Measurements from ENCODE around the gene TENM4.
"Not testable (repeated sequence)": the region's sequence is repeated elsewhere in the genome, so short reads cannot be mapped to it uniquely, and the experiment has no call there.

The TENM4 gene

DNA sequence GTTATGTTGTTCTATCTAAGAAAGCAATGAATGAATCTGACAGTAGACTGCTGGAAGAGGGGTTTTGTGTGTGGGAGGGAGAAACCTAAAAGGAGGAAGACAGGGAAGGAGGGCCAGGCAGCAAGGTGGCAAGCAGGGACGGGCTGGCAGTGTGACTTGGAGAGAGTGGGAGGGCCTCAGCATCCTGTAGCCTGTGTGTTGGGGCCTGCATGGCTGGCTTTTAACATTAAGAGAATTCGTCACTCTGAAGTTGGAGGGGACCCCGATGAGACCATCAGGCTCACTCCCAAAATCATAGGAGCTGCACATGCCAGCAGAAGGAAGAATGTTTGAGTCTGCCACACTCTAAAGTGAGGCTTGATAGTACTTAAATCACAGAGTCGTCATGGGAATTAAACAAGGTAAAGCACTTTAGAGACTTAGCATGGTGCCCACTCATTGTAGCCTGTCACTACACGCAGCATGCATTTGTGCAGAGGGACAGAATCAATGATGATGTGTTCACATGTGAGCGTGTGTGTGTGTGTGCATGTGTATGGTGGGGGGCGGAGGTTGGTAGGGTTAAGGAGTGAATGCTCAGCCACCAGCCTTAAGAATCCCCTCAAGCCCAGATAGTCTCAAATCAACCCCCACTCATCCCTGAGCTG lies 199.5 kb downstream of the TENM4 start:
- ATAC-seq (replicated peaks) (no peak), DNase-seq (no peak)
- Mint-ChIP-seq H3K27ac (no peak overlapping the region), H3K9me3 (peaks cover 0 to 13% of the 10 kb centered on the region in 2 donors), H3K36me3 (ENCODE audit: insufficient read depth) (no peaks in the 10 kb centered on the region), H3K27me3 (peaks cover 0 to 8% of the 10 kb centered on the region in 2 donors), H3K4me1 (ENCODE audit: low read depth in 2 of 2) (no peaks in the 10 kb centered on the region), H3K4me3 (no peak overlapping the region)

DNA sequence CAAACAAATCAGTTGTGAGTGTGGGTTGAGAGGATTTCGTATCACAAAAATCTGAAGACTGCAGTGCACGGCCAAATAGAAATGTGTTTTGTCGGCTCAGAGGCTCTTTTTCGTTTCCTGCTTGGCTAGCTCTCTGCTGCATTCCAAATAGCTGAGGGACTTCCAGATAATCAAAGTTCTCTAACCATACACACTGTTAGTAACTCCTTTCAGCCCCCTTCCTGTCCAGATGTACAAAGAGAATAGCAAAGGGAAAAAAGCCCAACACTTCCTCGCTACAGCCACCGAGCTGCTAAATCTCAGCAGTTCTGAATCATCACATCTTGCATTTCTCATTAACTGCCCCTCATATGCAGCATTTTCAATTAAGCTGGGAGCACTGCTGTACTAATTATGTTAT lies 203.1 kb downstream of the TENM4 start:
- Mint-ChIP-seq H3K4me3 (no peak overlapping the region), H3K27ac (no peak overlapping the region), H3K9me3 (peaks cover 4 to 13% of the 10 kb centered on the region in 2 donors), H3K4me1 (ENCODE audit: low read depth in 2 of 2) (no peaks in the 10 kb centered on the region), H3K27me3 (no peaks in the 10 kb centered on the region), H3K36me3 (ENCODE audit: insufficient read depth) (no peaks in the 10 kb centered on the region)
- DNase-seq, result no peak
- no peak for ATAC-seq (replicated peaks)

DNA sequence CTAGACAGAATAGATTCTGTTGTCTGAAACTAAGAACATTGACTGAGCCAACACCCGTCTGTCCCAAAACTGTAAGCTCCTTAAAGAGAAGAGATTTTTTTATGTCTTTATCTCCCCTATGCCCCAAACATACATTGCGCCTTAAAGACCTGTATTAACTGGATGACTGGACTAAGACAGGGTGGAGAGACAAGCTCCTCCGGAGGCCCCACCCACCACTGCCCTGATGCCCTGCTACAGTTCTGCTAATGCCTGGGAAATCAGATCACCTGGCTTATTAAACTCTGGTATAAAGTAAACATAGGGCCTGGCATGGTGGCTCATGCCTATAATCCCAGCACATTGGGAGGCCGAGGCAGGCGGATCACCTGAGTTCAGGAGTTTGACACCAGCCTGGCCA lies 203.7 kb downstream of the TENM4 start:
- Mint-ChIP-seq H3K4me3 (no peak overlapping the region), H3K4me1 (ENCODE audit: low read depth in 2 of 2) (no peaks in the 10 kb centered on the region), H3K27me3 (no peaks in the 10 kb centered on the region), H3K9me3 (peaks cover 4 to 13% of the 10 kb centered on the region in 2 donors), H3K27ac (no peak overlapping the region), H3K36me3 (ENCODE audit: insufficient read depth) (no peaks in the 10 kb centered on the region)
- DNase-seq, result no peak
- no peak for ATAC-seq (replicated peaks)

DNA sequence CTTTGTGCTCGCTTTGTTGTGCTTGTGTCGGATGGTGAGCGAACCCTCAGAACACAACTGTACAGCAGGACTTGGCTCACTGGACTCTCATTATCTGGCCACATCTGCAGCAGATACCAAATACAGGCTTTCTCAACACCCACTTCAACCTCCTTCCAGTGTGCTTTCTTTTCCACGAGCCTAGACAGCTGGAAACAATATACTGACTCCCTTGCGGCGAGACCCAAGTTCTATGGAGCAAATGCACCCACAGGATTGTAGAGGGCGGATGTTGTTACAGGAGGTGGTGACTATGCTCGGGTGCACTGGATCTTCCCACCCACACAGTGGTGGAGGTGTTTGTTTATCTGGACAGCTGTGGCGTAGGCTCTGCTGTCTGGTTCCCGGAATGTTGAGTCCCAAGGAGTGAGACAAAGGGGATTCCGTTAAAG lies 204.3 kb downstream of the TENM4 start:
- no peaks in the 10 kb centered on the region for H3K4me1 Mint-ChIP-seq (ENCODE audit: low read depth in 2 of 2)
- no peak overlapping the region for H3K4me3 Mint-ChIP-seq
- ATAC-seq (replicated peaks) (no peak), DNase-seq (no peak)
- no peaks in the 10 kb centered on the region for H3K36me3 Mint-ChIP-seq (ENCODE audit: insufficient read depth)
- H3K27ac Mint-ChIP-seq, result no peak overlapping the region
- peaks cover 4 to 13% of the 10 kb centered on the region in 2 donors for H3K9me3 Mint-ChIP-seq
- no peaks in the 10 kb centered on the region for H3K27me3 Mint-ChIP-seq

DNA sequence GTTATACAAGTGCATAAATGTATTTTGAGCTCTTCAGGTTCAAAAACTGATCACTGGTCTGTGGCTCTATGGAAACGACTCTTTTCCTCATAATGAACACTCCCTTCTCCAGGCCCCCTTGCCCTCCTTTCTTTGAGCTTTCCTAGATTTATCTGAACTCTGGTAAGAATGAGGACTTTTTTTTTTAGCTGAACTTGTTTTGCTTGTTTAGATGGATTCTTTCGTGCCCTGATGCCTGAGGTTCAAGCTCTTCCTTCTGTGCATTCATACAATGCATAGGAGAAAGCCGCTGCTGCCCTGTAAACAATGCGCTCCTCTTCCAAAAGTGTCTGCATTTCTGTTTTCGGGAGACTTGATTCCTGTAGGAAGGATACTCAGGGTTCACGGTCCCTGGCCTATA lies 205.1 kb downstream of the TENM4 start:
- Mint-ChIP-seq H3K4me1 (ENCODE audit: low read depth in 2 of 2) (no peaks in the 10 kb centered on the region), H3K9me3 (peaks cover 4 to 6% of the 10 kb centered on the region in 2 donors), H3K27ac (no peak overlapping the region), H3K4me3 (no peak overlapping the region), H3K36me3 (ENCODE audit: insufficient read depth) (no peaks in the 10 kb centered on the region), H3K27me3 (no peaks in the 10 kb centered on the region)
- no peak for DNase-seq
- no peak for ATAC-seq (replicated peaks)

DNA sequence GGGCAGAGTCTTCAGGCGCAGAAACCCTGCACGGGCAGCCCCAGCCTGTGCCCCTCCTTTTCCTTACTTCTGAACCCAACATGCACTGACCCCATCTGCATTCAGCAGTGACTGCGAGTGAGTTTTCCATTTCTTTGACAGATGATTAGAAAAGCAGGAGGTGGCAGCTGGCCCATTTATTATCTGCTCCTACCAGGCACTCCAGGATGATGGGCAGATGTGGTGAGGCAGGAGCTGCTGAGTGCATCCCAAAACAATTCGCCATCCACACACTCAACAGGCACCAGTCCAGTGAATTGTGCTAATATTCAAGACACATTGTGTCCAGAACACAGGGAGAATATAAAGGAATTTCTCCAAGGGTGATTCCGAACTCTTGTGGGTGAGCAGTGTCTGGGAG lies 208.5 kb downstream of the TENM4 start:
- ATAC-seq (replicated peaks) (no peak), DNase-seq (no peak)
- no peak overlapping the region for H3K4me3 Mint-ChIP-seq
- no peak overlapping the region for H3K27ac Mint-ChIP-seq
- H3K27me3 Mint-ChIP-seq, result no peaks in the 10 kb centered on the region
- no peaks in the 10 kb centered on the region for H3K36me3 Mint-ChIP-seq (ENCODE audit: insufficient read depth)
- peaks cover 0 to 4% of the 10 kb centered on the region in 2 donors for H3K9me3 Mint-ChIP-seq
- no peaks in the 10 kb centered on the region for H3K4me1 Mint-ChIP-seq (ENCODE audit: low read depth in 2 of 2)

DNA sequence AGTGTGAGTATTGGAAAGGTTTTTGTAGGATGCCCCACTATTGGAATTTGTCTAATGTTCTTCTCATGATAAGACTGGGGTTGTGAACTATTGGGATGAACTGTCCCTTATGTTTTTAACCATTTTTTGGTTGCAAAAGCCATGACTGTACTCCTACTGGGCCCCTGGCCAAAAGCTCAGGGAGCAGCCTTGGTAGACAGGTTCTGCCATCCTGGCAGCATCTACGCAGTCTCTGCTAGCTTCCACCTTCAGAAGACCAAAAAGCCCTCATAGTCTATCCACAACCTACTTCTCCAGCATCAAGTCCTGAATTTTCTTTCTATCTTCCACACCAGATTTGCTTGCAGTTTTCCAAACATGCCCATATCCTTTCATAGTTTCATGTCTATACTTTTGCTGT lies 211.8 kb downstream of the TENM4 start:
- H3K4me3 Mint-ChIP-seq, result no peak overlapping the region
- no peak for ATAC-seq (replicated peaks)
- DNase-seq, result no peak

DNA sequence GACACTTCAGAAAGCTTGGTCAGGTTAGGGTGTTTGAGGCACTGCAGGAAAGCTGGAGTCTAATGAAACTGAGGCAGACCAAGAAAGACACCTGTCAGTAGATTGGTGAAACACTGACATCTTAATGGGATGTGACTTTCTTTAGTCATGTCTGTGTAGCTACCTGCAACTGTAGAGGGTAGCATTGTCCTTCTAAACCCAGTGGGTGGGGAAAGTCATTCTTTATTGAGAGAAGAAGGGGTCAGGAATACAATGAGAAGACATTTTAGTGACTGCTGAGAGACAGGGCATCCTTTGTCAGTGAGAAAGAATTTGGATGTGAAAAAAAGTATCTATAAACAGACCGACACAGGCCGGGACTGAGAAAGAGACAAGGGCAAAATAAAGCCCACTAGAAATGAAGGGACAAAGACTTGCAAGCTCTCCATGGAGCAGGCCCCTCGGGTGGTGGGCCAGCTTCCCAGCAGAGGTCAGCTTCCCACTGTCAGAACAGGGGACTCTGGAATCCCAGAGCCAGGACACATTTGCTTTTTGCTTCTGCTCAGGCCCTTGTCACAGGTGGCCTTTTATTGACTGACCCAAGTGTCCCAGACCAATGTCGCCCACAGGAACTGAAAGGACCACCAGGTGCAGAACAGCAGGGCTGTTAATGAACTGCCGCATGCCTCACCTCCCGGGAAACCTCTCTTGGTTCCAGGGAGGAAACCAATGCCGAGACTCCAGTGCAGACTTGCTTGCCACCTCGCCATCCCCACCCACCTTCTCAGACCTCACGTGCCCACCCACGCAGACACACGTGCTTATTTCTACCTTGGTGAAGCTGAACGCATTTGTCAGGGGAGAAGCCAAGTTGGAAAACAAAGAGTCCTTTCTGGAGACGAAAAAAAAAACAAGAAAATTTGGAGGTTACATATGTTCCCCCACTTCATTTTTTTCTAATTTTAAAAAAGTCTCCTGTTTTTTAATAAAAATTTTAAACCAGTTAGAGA lies 212.8 kb downstream of the TENM4 start:
- Mint-ChIP-seq H3K9me3 (peaks cover 0 to 3% of the 10 kb centered on the region in 2 donors), H3K4me1 (ENCODE audit: low read depth in 2 of 2) (no peaks in the 10 kb centered on the region), H3K27me3 (peaks cover 0 to 6% of the 10 kb centered on the region in 2 donors), H3K27ac (no peak overlapping the region), H3K36me3 (ENCODE audit: insufficient read depth) (no peaks in the 10 kb centered on the region), H3K4me3 (no peak overlapping the region)
- no peak for DNase-seq
- ATAC-seq (replicated peaks), result no peak

More for the DNA sequence above, 211.8 kb downstream of the TENM4 start:
- Mint-ChIP-seq H3K36me3 (ENCODE audit: insufficient read depth) (no peaks in the 10 kb centered on the region), H3K27ac (no peak overlapping the region), H3K9me3 (peaks cover 0 to 4% of the 10 kb centered on the region in 2 donors), H3K27me3 (no peaks in the 10 kb centered on the region), H3K4me1 (ENCODE audit: low read depth in 2 of 2) (no peaks in the 10 kb centered on the region)

DNA sequence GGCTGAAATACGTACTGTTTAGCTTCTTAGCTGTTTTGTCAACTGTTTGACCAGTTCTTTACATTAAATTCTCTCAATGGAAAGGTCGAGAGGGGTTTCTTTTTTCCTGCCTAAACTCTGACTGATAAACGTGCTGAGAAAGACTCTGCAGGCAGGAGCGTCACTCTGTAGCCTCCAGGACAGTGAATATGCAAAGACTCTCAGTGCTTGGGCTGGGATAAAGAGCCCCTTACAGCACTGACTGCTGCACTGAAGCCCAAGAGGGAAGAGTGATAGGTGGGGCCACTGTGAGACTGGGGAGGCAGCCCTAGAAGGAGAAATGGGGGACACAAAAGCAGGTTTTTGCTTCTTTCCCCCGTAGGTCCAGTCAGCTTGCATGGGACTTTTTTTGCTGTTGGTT lies 213.5 kb downstream of the TENM4 start:
- Mint-ChIP-seq H3K27me3 (peaks cover 0 to 6% of the 10 kb centered on the region in 2 donors), H3K36me3 (ENCODE audit: insufficient read depth) (no peaks in the 10 kb centered on the region), H3K9me3 (peaks cover 0 to 5% of the 10 kb centered on the region in 2 donors), H3K4me3 (no peak overlapping the region), H3K27ac (no peak overlapping the region), H3K4me1 (ENCODE audit: low read depth in 2 of 2) (no peaks in the 10 kb centered on the region)
- ATAC-seq (replicated peaks) (no peak), DNase-seq (no peak)

DNA sequence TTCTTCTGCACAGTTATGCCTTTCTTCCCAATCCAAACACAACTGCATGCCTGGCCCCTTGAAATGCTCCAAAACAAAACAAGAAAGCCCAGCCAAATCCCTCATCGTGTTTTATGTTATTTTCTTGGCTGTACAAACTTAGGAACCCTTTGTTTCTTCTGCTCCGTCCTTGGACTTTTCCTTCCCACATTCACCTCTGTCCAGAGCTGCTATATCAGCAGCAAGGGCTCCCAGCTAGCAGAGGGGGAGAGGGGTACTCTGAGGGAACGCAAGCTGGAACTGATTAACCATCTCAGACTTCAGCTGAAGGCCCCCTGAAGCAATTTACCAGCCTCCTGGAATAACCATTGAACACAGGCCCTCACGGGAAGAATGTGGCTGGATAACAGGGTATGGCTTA lies 214.7 kb downstream of the TENM4 start:
- no peaks in the 10 kb centered on the region for H3K4me1 Mint-ChIP-seq (ENCODE audit: low read depth in 2 of 2)
- H3K27me3 Mint-ChIP-seq, result peaks cover 0 to 6% of the 10 kb centered on the region in 2 donors
- DNase-seq (no peak), ATAC-seq (replicated peaks) (no peak)
- H3K27ac Mint-ChIP-seq, result no peak overlapping the region
- no peak overlapping the region for H3K4me3 Mint-ChIP-seq
- H3K36me3 Mint-ChIP-seq (ENCODE audit: insufficient read depth), result no peaks in the 10 kb centered on the region
- peaks cover 0 to 5% of the 10 kb centered on the region in 2 donors for H3K9me3 Mint-ChIP-seq

DNA sequence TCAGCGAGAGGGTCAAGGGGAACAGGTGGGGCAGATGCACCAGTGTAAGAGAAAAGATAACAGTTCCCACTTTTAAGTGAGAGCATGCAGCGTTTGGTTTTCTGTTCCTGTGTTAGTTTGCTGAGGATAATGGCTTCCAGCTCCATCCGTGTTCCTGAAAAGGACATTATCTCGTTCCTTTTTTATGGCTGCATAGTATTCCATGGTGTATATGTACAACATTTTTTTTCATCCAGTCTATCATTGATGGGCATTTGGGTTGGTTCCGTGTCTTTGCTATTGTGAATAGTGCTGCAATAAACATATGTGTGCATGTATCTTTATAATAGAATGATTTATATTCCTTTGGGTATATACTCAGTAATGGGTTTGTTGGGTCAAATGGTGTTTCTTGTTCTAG lies 218.7 kb downstream of the TENM4 start:
- not testable (repeated sequence) for ATAC-seq (replicated peaks); H3K27ac Mint-ChIP-seq; H3K4me1 Mint-ChIP-seq (ENCODE audit: low read depth in 2 of 2); H3K9me3 Mint-ChIP-seq; H3K4me3 Mint-ChIP-seq; DNase-seq; H3K36me3 Mint-ChIP-seq (ENCODE audit: insufficient read depth); H3K27me3 Mint-ChIP-seq

DNA sequence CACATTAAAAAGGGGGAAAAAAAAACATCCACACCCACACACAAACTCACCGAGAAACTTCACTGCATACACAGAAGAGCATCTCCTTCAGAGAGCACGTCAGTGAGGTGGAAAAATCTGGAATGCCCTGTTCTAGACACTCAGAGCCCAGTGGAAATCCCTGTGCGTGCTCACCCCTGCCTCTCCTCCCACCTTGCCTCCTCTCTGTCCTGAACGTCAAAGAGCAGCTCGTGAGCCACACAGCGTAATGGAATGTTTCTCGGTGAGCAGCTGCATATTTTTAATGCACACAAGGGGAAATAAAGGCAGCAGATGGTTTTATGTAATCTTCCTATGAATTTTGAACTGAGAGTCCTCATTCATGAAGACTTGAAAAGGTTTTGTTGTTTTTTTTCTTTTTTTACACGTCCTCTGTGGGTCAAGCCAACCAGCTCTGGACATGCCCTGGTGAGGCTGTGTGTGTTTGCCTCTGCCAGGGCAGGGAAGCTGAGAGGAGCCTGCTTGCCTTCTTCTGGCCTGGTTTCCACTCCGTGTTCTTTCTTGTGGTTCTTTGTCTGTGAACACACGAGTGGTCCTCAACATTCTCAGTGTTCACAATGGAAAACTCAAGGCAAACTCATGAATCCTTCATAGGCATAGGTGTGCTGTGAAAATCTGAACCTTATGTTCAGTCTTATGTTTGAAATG lies 219.2 kb downstream of the TENM4 start:
- H3K36me3 Mint-ChIP-seq (ENCODE audit: insufficient read depth), result no peaks in the 10 kb centered on the region
- no peak for DNase-seq
- H3K4me3 Mint-ChIP-seq, result no peak overlapping the region
- no peak for ATAC-seq (replicated peaks)
- peaks cover 0 to 5% of the 10 kb centered on the region in 2 donors for H3K9me3 Mint-ChIP-seq
- no peak overlapping the region for H3K27ac Mint-ChIP-seq
- H3K27me3 Mint-ChIP-seq, result peaks cover 0 to 6% of the 10 kb centered on the region in 2 donors
- H3K4me1 Mint-ChIP-seq (ENCODE audit: low read depth in 2 of 2), result no peaks in the 10 kb centered on the region

DNA sequence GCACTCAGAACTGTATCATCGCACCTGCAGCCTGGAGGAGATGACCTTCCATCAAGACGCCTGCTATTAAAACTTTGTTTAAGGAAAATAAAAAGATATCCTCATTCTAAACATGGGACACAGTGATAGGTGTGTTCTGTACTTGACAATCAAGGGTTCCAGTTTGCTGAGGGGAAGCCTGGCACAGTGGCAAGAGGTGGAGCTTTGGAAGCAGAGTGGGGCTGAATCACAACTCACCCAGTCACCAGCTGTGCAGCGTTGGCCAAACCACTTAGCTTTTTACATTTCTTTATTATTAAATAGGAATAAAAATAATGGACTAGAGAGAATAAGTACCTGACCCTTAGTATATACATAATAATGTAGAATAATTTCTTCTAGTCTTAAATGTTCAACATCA lies 220.7 kb downstream of the TENM4 start:
- no peak overlapping the region for H3K27ac Mint-ChIP-seq
- DNase-seq (no peak), ATAC-seq (replicated peaks) (no peak)
- H3K27me3 Mint-ChIP-seq, result peaks cover 0 to 6% of the 10 kb centered on the region in 2 donors
- no peak overlapping the region for H3K4me3 Mint-ChIP-seq
- peaks cover 0 to 7% of the 10 kb centered on the region in 2 donors for H3K9me3 Mint-ChIP-seq
- no peaks in the 10 kb centered on the region for H3K4me1 Mint-ChIP-seq (ENCODE audit: low read depth in 2 of 2)
- no peaks in the 10 kb centered on the region for H3K36me3 Mint-ChIP-seq (ENCODE audit: insufficient read depth)

Data from effector memory CD8-positive, alpha-beta T cell (primary cell).